ENCODE measurements around the gene DAB1.
A peak's percentile ranks its signal among the peaks of the same experiment; 100 is the strongest.

DAB1 gene

GRCh38 chr1:57311411-57311810 lies 112.4 kb downstream of the DAB1 start:
- DNase-seq: no peak

- DNase-seq: no peak
These were observed 112.9 kb downstream of the DAB1 start for GRCh38 chr1:57311006-57311405.

DNA sequence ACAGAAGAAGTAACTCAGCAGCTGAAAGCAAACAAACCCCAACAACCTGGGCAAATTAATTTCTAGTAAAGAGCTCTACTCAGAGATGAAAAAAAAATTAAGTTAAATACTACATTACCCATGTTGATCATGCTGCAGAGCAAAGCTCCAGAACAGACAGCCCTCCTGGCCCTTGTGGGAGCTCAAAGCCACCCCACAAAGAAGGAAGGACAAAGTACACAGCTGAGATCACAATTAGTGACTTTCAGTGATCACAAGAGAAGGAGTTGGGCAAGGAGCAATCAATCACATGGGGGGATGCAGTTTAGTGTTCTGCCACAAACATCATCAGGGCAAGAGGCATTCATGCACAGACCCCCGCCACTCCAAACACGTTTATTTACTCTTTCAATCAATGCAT lies 114.2 kb downstream of the DAB1 start:
- no peak for DNase-seq

GRCh38 chr1:57307392-57308170 lies 116.3 kb downstream of the DAB1 start:
- DNase-seq: peak; percentile 87 to 93

- DNase-seq: no peak
These were observed 119.3 kb downstream of the DAB1 start for GRCh38 chr1:57304591-57304990.

DNA sequence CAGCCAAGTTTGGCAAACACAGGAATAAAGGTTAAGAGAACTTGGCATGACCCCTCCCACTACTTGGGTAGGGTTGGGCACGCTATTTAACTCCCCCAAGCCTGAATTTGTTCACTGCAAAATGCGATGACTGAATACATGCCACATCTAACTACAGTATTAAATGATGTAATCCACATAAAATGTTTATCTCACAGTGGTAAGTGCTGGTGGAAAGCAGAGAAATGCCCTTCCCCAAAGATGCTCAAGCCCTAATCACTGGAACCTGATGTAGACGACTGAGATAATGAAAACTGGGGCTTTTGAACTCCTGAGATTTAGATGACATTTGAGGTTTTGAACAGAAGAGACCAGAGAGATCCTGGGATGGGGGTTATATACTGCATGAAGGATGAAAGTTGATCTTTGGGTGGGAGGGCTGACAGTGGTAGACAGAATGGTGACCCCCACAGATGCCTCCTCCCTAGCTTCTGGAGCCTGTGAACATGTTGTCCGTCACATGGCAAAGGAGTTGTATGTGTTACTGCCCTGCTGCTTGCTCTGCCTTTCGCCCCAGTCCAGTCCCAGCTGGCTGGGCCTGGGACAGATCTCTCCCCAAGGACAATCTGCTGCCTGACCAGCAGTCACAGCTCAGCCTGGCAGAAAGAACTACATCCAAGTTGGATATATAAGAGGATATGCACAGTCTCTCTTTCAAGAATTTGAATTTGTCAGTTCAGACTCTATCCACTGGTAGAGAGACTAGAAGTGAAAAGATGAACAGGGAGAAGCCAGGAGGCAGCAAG lies 120.9 kb downstream of the DAB1 start:
- no peak for DNase-seq

DNA sequence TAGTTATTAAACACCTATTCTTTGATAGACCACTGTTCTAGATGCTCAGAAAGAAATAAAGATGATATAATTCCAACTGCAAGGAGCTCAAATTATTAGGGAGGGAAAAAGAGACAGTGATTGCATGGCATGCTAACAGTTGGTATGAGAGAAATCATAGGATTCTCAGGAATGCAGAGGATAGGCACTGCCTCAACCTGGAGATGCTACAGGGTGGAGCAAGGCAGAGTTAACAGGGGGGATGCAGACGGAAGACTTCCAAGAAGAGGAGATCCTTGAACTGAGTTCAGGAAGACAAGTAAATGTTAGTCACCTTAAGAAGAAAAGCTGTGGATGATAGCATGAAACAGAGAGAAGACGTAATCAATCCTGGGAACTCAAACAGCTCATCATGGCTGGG lies 123.7 kb downstream of the DAB1 start:
- DNase-seq: no peak

- DNase-seq: no peak
These were observed 127.1 kb downstream of the DAB1 start for GRCh38 chr1:57296726-57297250.

GRCh38 chr1:57295326-57295725 lies 128.5 kb downstream of the DAB1 start:
- no peak for DNase-seq

DNA sequence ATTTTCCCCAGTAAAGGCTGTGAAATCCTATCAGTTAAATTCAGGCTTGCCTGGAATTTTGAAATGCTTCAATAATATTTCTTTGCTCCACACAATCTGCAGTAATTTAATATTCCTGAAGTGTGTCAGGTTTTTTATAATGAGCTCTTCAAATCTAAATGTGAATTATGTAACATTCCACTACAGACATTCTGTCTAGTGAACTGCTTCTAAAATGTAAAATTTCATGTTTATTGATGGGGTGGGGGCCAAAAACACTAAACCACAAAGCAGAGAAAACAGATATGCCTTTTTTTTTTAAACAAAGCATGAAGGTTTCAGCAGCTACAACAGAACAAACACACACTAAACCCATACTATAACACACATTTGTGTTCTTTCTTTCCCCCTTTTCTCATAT lies 129.7 kb downstream of the DAB1 start:
- no peak for DNase-seq

GRCh38 chr1:57293214-57293613 lies 130.6 kb downstream of the DAB1 start:
- DNase-seq: no peak

GRCh38 chr1:57289781-57290180 lies 134.1 kb downstream of the DAB1 start:
- no peak for DNase-seq

DNA sequence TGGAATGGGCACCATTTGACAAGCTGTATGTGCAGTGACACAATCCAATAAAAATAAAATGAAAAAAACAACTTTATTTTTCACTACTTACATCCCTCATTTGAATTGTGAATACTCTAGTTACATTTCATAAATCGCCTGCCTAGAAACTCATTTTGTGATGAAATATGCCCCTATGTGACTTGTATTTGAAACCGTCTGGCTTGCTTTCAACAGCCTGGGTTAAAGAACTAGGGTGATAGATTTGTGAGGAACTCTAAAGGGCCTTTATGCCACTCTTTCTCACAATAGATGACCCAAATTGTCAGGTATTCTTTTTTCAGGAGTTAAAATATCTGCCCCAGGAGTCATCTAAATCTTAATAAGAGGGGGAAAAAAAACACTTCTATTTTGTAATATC lies 137.9 kb downstream of the DAB1 start:
- DNase-seq: no peak

- DNase-seq: no peak
These were observed 141.4 kb downstream of the DAB1 start for GRCh38 chr1:57282411-57282810.

DNA sequence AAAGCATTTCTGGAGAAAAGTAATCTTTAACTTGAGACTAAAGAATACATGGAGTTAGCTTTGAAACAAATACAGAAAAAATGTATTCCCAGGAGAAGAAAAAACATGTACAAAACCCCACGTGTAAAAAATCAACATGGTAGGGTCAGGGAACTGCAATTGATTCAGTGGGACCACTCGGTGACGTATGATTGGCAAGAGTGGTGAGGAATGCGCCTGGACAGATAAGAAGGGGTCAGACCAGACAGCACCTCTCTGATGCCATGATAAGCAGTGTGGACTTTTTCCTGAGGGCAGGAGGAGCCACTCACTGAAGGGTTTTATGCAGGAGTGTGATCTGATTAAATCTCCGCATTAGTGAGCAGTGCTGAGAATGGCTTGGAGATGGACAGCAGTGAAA lies 142.5 kb downstream of the DAB1 start:
- no peak for DNase-seq

- DNase-seq: no peak
These were observed 143.8 kb downstream of the DAB1 start for GRCh38 chr1:57279909-57280666.

DNA sequence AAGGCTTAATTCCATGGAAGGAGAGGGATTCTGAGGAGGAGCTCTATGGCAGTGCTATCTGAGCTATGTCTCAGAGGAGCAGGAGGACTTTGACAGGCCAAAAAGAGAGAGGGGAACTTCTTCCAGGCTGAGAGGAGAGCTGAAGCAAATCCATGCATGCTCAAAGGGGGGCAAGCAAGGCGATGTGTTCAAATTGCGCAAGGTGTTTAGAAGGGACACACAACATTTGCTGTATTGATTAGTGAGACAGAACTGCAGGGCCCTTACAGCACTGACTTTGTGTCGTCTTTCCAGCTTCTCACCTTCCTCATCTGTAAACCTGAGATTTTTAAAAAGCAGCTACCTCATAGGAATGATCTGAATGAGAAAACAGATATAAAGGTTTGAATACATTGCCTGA lies 145.3 kb downstream of the DAB1 start:
- no peak for DNase-seq

- DNase-seq: no peak
These were observed 146.2 kb downstream of the DAB1 start for GRCh38 chr1:57277681-57278080.

DNA sequence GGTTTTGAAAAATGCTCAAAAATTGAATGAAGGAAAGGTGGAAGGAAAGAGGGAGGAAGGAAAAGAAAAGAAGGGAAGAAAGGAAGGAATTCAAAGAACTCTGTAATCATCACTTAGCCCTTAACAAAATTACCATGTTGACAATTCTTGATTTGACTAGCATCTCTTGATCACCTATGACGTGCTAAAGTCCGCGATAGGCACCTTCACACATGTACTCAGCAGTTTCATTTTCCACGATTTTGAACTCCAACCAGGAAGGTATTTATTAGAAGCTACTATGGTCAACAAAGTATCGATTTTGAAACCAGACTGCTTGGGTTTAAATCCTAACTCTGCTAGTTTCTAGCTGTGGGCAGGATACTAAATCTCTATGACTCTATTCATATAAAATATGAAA lies 146.9 kb downstream of the DAB1 start:
- no peak for DNase-seq

- DNase-seq: no peak
These were observed 151.3 kb downstream of the DAB1 start for GRCh38 chr1:57272601-57273000.

DNA sequence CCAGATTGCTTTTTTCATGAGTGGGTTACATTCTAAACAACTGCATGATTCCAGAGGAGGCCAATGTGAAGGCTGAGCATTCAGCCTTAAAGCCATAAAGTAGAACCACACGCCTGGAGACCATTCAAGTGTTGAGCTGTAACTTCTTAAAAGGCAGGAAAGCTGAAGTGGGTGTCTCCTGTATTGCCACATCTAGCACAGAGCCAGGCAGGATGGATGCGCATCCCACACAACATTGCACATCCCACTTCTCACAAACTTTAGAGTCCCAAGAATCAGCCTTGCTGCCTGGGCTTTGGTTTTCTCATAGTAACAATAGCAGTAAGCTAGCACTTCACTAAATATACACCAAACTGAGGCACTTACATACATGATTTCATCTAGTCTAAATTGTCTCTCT lies 151.7 kb downstream of the DAB1 start:
- no peak for DNase-seq

DNA sequence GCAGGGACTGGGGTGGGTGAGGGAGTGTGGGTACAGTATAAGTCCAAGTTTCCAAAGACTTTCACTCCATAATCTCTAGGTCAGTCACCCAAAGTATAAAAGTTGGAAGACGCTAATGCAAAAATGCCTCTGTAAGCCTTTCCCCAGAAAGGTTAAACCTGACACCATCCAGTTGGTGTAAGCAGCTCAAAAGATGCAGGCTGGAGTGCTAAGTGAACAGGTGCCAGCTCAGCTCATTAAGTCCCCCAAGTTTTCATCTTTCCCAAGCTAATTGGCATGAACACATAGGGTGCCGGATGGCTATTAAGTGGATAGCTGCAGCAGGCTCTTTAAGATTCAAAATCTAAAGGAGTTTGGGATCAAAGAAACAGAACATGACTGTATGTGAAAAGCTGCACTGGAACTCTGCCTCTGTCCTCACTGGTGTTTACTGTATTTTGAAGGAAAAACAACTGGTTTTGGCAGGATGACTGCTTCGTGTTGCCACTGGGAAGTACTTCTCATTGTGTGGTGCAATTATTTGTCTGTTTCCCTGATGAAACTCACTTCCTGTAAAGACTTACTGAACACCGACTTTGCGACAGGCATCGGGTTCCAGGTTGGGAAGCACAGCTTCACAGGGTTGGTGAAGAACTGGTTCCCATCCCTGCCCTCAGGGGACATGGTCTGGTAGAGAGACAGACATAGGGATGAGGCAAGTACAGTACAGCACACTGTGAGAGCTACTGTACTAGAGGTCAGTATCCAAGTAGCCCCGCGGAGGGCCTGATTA lies 152.7 kb downstream of the DAB1 start:
- no peak for DNase-seq
